Measurements from ENCODE around the gene EZH1. TPM values are rescaled to one million over a fixed set of nuclear protein-coding genes. Genes with fewer than 3 reads are reported as not detected.

EZH1 gene
- total RNA-seq, 4 donors from 2014 or later = 73.8 to 128 (median 109) TPM

DNA sequence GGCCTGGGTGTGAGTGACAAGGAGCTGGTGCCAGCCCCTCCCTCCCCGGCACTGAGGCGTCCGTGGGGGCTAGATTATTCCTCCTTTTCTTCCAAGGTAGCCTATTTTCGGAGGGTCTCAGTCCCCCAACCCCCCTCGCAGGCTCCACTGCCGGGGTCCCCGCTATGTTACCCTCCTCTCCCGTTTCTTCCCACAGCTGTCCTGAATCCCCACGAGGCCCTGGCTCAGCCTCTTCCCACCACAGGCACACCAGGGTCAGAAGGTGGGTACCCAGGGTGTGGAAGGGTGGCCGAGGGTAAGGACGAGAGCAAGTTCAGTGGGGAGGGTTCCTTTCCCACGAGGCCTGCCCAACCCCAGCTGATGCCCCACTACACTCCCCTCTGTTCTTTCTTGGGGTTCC lies 16.8 kb upstream of the EZH1 start:
- Histone ChIP-seq H3K27ac (peak overlapping the region; percentile 43 to 79 (median 74)), H3K36me3 (no peaks in the 10 kb centered on the region), H3K27me3 (peaks cover 0 to 32% of the 10 kb centered on the region in 2 donors), H3K4me3 (peak overlapping the region; percentile 32 to 67 (median 44)), H3K4me1 (peaks cover 0 to 30% (median 17%) of the 10 kb centered on the region in 4 donors), H3K9me3 (no peaks in the 10 kb centered on the region)
- TF ChIP-seq EP300 (IDR thresholded peaks at IDR 0.05) (no peak), POLR2A (IDR thresholded peaks at IDR 0.05) (no peak)
- TF ChIP-seq, protein P1, sequence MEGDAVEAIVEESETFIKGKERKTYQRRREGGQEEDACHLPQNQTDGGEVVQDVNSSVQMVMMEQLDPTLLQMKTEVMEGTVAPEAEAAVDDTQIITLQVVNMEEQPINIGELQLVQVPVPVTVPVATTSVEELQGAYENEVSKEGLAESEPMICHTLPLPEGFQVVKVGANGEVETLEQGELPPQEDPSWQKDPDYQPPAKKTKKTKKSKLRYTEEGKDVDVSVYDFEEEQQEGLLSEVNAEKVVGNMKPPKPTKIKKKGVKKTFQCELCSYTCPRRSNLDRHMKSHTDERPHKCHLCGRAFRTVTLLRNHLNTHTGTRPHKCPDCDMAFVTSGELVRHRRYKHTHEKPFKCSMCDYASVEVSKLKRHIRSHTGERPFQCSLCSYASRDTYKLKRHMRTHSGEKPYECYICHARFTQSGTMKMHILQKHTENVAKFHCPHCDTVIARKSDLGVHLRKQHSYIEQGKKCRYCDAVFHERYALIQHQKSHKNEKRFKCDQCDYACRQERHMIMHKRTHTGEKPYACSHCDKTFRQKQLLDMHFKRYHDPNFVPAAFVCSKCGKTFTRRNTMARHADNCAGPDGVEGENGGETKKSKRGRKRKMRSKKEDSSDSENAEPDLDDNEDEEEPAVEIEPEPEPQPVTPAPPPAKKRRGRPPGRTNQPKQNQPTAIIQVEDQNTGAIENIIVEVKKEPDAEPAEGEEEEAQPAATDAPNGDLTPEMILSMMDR (IDR thresholded peaks at IDR 0.05) = no peak
- WGBS, 2 donors = 34 to 44% methylated on average over 12 of the region's 12 CpGs
- DNase-seq (ENCODE audit: low spot score in 2 of 2) = no peak

DNA sequence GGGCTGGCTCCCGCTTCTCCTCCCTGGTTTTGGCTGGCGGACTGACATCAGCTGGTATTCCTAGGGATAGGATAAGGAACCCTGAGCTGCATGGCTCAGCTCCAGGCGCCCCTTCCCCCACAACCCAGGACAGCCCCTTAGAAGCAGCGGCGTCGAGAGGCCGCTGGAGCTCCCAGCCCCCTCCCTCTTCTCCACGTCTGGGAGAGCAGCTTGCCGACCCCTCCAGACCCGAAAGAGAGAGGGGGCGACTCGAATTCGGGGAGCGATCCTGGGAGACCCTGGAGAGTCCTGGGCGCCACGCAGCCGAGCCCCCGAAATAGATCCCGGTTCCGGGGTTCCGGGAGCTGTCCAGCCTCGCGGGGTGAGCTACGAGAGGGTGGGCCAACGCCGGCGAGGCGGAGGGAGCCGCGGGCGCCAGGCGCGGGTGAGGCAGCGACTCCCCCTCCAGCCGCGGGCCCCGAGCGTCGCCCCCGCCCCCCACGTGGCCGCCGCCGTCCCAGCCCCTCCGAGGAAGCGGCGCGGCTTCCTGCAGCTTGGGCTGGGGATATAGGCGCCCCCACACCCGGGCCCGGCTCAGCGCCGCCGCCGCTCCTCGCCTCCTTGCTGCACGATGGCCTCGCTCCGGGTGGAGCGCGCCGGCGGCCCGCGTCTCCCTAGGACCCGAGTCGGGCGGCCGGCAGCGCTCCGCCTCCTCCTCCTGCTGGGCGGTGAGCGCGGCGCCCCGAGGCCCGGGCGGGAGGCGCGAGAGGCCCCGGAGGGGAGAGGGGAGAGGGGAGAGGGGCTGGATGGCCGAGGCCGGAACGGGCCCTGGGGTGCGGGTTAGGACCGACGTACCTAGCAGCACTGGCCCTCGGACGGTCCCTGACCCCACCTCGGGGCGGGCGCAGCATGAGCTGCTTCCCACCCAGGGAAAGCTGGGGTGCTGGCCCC lies 16.1 kb upstream of the EZH1 start, which contains the start of gene RAMP2:
Gene RAMP2, plus strand, starts transcription at position 576 of the 930 bp plus-strand sequence. Its CDS starts 35 bp downstream, at position 611.
- no peaks in the 10 kb centered on the region for H3K9me3 ChIP-seq
- no peaks in the 10 kb centered on the region for H3K36me3 ChIP-seq
- WGBS, 2 donors = 4 to 5% methylated on average over 46 to 56 of the region's 92 CpGs
- TF ChIP-seq, protein P1 (IDR thresholded peaks at IDR 0.05) = peak in 1 of 5 experiments; percentile 27
- no peak for TF ChIP-seq EP300 (IDR thresholded peaks at IDR 0.05)
- TF ChIP-seq POLR2A (IDR thresholded peaks at IDR 0.05) = peak in 1 of 2 donors; percentile 19
- H3K27me3 ChIP-seq = peaks cover 0 to 32% of the 10 kb centered on the region in 2 donors
- peak within 1 kb of the TSS; percentile 32 to 67 (median 44) for H3K4me3 ChIP-seq
- no peak for DNase-seq (ENCODE audit: low spot score in 2 of 2)
- peaks cover 0 to 30% (median 17%) of the 10 kb centered on the region in 4 donors for H3K4me1 ChIP-seq
- peak within 1 kb of the TSS; percentile 43 to 79 (median 74) for H3K27ac ChIP-seq

GRCh38 chr17:42759982-42760651 lies 15.3 kb upstream of the EZH1 start:
- H3K27ac ChIP-seq = peak overlapping the region; percentile 43 to 79 (median 74)
- peak overlapping the region; percentile 32 to 67 (median 44) for H3K4me3 ChIP-seq
- no peak for DNase-seq (ENCODE audit: low spot score in 2 of 2)
- WGBS, 2 donors = 39 to 47% methylated on average over 11 of the region's 11 CpGs
- peaks cover 0 to 33% (median 17%) of the 10 kb centered on the region in 4 donors for H3K4me1 ChIP-seq
- TF ChIP-seq, protein P1 (IDR thresholded peaks at IDR 0.05) = no peak
- TF ChIP-seq POLR2A (IDR thresholded peaks at IDR 0.05) (no peak), EP300 (IDR thresholded peaks at IDR 0.05) (no peak)
- no peaks in the 10 kb centered on the region for H3K9me3 ChIP-seq
- no peaks in the 10 kb centered on the region for H3K36me3 ChIP-seq
- peaks cover 0 to 32% of the 10 kb centered on the region in 2 donors for H3K27me3 ChIP-seq

- DNase-seq (ENCODE audit: low spot score in 2 of 2) = peak; percentile 82 to 91
- 62 to 66% methylated on average over 3 of the region's 3 CpGs for WGBS, 2 donors
- H3K27ac ChIP-seq = peak overlapping the region in 2 of 4 donors; percentile 60 to 67
Measured at GRCh38 chr17:42754782-42755181, 9.9 kb upstream of the EZH1 start.

More at GRCh38 chr17:42754782-42755181, 9.9 kb upstream of the EZH1 start:
- Histone ChIP-seq H3K36me3 (no peaks in the 10 kb centered on the region), H3K27me3 (peaks cover 0 to 2% of the 10 kb centered on the region in 2 donors), H3K9me3 (no peaks in the 10 kb centered on the region), H3K4me1 (peaks cover 5 to 33% (median 10%) of the 10 kb centered on the region in 4 donors), H3K4me3 (no peak overlapping the region)
- TF ChIP-seq, protein P1 (IDR thresholded peaks at IDR 0.05) = no peak
- TF ChIP-seq EP300 (IDR thresholded peaks at IDR 0.05) (peak; percentile 16 to 88), POLR2A (IDR thresholded peaks at IDR 0.05) (no peak)
